ENCODE results near the gene PSTPIP1. TPM values are rescaled to one million over a fixed set of nuclear protein-coding genes. Genes with fewer than 3 reads are reported as not detected.

Gene PSTPIP1
- total and polyA plus RNA-seq, 2 of the 8 experiments (the other 6 are each of a cell fraction or from before 2014, with no cell fraction given): 1.6 to 1.8 TPM

DNA sequence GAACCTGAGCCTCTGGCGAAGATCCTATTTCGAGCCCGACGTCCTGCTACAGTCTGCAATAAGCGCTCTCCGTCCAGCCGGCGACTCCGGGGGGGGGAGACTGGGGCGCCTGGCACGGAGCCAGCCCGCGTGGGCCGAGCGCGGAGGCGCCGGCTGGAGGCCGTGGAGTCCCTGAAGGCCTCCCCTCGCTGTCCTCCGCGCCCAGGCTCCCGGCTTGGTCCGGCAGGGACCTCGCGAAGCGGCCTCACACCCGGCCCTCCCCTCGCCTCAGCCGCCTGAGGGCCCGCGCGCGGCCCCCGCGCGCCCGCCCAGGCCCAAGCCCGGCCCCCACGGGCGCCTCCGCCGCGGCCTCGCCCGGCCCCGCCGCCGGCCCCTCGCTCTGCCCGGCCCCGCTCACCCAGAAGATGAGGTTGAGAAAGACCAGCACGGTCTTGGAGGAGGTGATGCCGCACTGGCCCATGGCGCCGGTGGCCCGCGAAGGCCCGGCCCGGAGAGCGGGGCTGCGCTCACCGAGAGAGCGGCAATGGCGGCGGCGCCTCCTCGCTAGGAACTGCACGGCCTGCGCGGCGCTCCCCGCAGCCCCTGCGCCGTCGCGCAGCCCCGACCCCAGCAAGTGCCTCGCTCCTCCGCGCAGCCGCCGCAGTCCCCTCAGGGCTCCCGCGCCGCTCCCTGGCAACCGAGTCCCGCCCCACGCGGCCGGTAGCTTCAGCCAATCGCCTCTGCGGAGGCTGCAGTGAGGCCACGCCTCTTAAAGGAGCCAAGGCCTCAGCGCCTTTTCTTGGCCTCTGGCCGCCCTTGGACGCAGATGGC, 75.8 kb downstream of the PSTPIP1 start, which contains the start of gene TSPAN3 (continued):
- TF ChIP-seq TAF7 (optimal IDR thresholded peaks at IDR 0.05; ENCODE audit: borderline replicate concordance, low read depth, low read length) (no peak), SP2 (IDR thresholded peaks at IDR 0.05; ENCODE audit: low read length) (peak; percentile 24; the same call in 1 of the 2 replicates), MAX (IDR thresholded peaks at IDR 0.05) (peak; percentile 75), GTF2F1 (IDR thresholded peaks at IDR 0.05; ENCODE audit: borderline replicate concordance, low read depth, low read length) (peak; percentile 65; the same call in 1 of the 2 replicates), CTBP2 (IDR thresholded peaks at IDR 0.05; ENCODE audit: borderline replicate concordance, insufficient read depth, insufficient read length, low read length) (no peak), KDM5A (IDR thresholded peaks at IDR 0.05; ENCODE audit: low read length) (no peak), JUN (IDR thresholded peaks at IDR 0.05; ENCODE audit: low read depth, low read length) (no peak), SP1 (IDR thresholded peaks at IDR 0.05; ENCODE audit: low read depth, low read length) (peak; percentile 80; the same call in 1 of the 2 replicates), BCL11A (IDR thresholded peaks at IDR 0.05; ENCODE audit: low read depth in 2 of 2, low read length in 2 of 2) (no peak), CHD1 (IDR thresholded peaks at IDR 0.05; ENCODE audit: low read depth, low read length) (no peak), RBBP5 (IDR thresholded peaks at IDR 0.05; ENCODE audit: borderline replicate concordance, low read depth, low read length) (peak; percentile 97), EGR1 (IDR thresholded peaks at IDR 0.05; ENCODE audit: borderline replicate concordance, low read depth, low read length) (no peak), RXRA (IDR thresholded peaks at IDR 0.05; ENCODE audit: insufficient read depth, low read depth, low read length) (no peak), POLR2A (IDR thresholded peaks at IDR 0.05; ENCODE audit: control extremely low read depth in 1 of 2, low read depth in 2 of 2, low read length in 2 of 2) (peak; percentile 90), FOSL1 (IDR thresholded peaks at IDR 0.05; ENCODE audit: insufficient read depth, low read depth, low read length) (no peak), TCF12 (IDR thresholded peaks at IDR 0.05; ENCODE audit: low read depth, low read length) (no peak), ZNF274 (IDR thresholded peaks at IDR 0.05; ENCODE audit: borderline replicate concordance, extremely low read depth, low read length) (no peak), CREB1 (IDR thresholded peaks at IDR 0.05) (peak; percentile 66), EP300 (IDR thresholded peaks at IDR 0.05; ENCODE audit: borderline replicate concordance in 1 of 2, low read depth in 2 of 2, low read length in 2 of 2) (no peak), RNF2 (IDR thresholded peaks at IDR 0.05; ENCODE audit: borderline replicate concordance, low read depth, low read length, missing control alignments, poor library complexity, severe bottlenecking) (no peak), RFX5 (IDR thresholded peaks at IDR 0.05; ENCODE audit: borderline replicate concordance, low read depth, low read length) (no peak), BRCA1 (IDR thresholded peaks at IDR 0.05; ENCODE audit: low read depth, low read length) (no peak), SP4 (IDR thresholded peaks at IDR 0.05; ENCODE audit: low read length) (no peak), SUZ12 (IDR thresholded peaks at IDR 0.05; ENCODE audit: low read length) (no peak), JUND (IDR thresholded peaks at IDR 0.05; ENCODE audit: low read length) (no peak)
